Measurements from ENCODE around the gene HMGXB3. TPM values are rescaled to one million over a fixed set of nuclear protein-coding genes. Genes with fewer than 3 reads are reported as not detected.
"Not testable (repeated sequence)": the region's sequence is repeated elsewhere in the genome, so short reads cannot be mapped to it uniquely, and the experiment has no call there.

HMGXB3 gene
- polyA plus RNA-seq, 1 donor from 2014 or later, result 66.6 TPM

DNA sequence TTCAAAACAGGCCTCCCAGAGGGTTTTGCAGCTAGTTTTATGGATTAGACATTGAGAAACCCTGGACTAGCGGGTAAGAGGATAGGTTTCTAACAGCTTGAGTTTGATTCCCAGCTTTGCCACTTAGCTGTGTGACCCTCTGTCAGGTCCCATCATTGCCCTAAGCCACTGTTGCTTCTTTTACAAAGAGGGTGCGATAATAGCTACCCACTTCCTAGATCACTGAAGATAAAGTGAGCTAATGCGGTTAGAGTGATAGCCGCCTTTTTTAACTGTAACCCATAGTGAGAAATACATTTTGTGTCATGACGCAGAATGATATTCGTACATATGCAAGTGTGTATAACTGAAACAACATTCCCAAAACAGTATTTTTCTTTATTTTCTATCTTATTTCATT is 45.5 kb downstream of the HMGXB3 start:
- no peak overlapping the region for H3K27ac ChIP-seq (ENCODE audit: low read length)
- H3K9me3 ChIP-seq (ENCODE audit: low read length), result no peaks in the 10 kb centered on the region
- H2AFZ ChIP-seq (ENCODE audit: low read depth, low read length), result no peak overlapping the region
- no peaks in the 10 kb centered on the region for H3K79me2 ChIP-seq (replicated peaks; ENCODE audit: insufficient read depth, low read length)
- H3K36me3 ChIP-seq (ENCODE audit: insufficient read depth, low read length), result peaks cover 17% of the 10 kb centered on the region
- no peaks in the 10 kb centered on the region for H3K27me3 ChIP-seq (ENCODE audit: insufficient read depth, low read depth, low read length)
- no peaks in the 10 kb centered on the region for H3K9me2 ChIP-seq (ENCODE audit: insufficient read depth, low read length)
- no peak overlapping the region for H3K9ac ChIP-seq (ENCODE audit: low read length)
- TF ChIP-seq MXI1 (conservative IDR thresholded peaks at IDR 0.05; ENCODE audit: poor library complexity, severe bottlenecking) (no peak), REST (IDR thresholded peaks at IDR 0.05; ENCODE audit: borderline replicate concordance) (no peak), SMC3 (conservative IDR thresholded peaks at IDR 0.05; ENCODE audit: poor library complexity) (no peak), TAF1 (IDR thresholded peaks at IDR 0.05; ENCODE audit: low read depth) (no peak), EP300 (conservative IDR thresholded peaks at IDR 0.05; ENCODE audit: poor library complexity, severe bottlenecking) (no peak), CTCF (IDR thresholded peaks at IDR 0.05; ENCODE audit: poor library complexity, severe bottlenecking) (no peak), EZH2 (IDR thresholded peaks at IDR 0.05; ENCODE audit: borderline replicate concordance, insufficient read depth, low read length, poor library complexity, severe bottlenecking) (no peak), RAD21 (conservative IDR thresholded peaks at IDR 0.05) (no peak), POLR2AphosphoS5 (IDR thresholded peaks at IDR 0.05) (no peak)
- no peak overlapping the region for H3K4me2 ChIP-seq (ENCODE audit: low read length)
- H3F3A ChIP-seq (ENCODE audit: insufficient read depth, low read length, poor library complexity, severe bottlenecking), result no peaks in the 10 kb centered on the region
- H3K4me3 ChIP-seq (ENCODE audit: low read length), result no peak overlapping the region
- H4K20me1 ChIP-seq (ENCODE audit: insufficient read depth), result no peaks in the 10 kb centered on the region

- H3K9ac ChIP-seq (ENCODE audit: low read length); H3K4me2 ChIP-seq (ENCODE audit: low read length); H2AFZ ChIP-seq (ENCODE audit: low read depth, low read length); H3K27me3 ChIP-seq (ENCODE audit: insufficient read depth, low read depth, low read length); H3K9me3 ChIP-seq (ENCODE audit: low read length); H3F3A ChIP-seq (ENCODE audit: insufficient read depth, low read length, poor library complexity, severe bottlenecking); H4K20me1 ChIP-seq (ENCODE audit: insufficient read depth); H3K27ac ChIP-seq (ENCODE audit: low read length); H3K79me2 ChIP-seq (replicated peaks; ENCODE audit: insufficient read depth, low read length); H3K4me3 ChIP-seq (ENCODE audit: low read length); H3K9me2 ChIP-seq (ENCODE audit: insufficient read depth, low read length); H3K36me3 ChIP-seq (ENCODE audit: insufficient read depth, low read length): not testable (repeated sequence)
Observed at GRCh38 chr5:150050172-150050811, 49.8 kb downstream of the HMGXB3 start.
